SK-N-SH treated with all-trans-retinoic acid at 6 μM for 48 hours (cell line): ENCODE measurements around the gene LRRFIP1.

Source experiments
- ATAC-seq: fragments of 200-7000 bp; cut with Tn5 transposase; 3 replicates; pipeline ENCODE4 v1.9.1; 2020; ENCODE audit warnings: mild to moderate bottlenecking, moderate library complexity
- ARNTL ChIP-seq: fragments of 450-650 bp; formaldehyde crosslinking; IDR thresholded peaks from 2 replicates; pipeline ENCODE4 v1.5.0; 2020; ENCODE audit warnings: low read depth, mild to moderate bottlenecking, moderate library complexity, borderline replicate concordance
- BACH2 ChIP-seq: fragments of 250-450 bp; sonication (Bioruptor Pico); IDR thresholded peaks from 2 replicates; pipeline ENCODE4 v1.9.0; 2021; ENCODE audit warnings: mild to moderate bottlenecking, borderline replicate concordance
- CSDC2 ChIP-seq: fragments of 250-450 bp; sonication (Bioruptor Pico); IDR thresholded peaks from 2 replicates; pipeline ENCODE4 v1.5.0; 2020; ENCODE audit warnings: mild to moderate bottlenecking, moderate library complexity
- ESRRG ChIP-seq: fragments of 250-450 bp; sonication (Bioruptor Pico); IDR thresholded peaks from 2 replicates; pipeline ENCODE4 v1.6.1; 2021; ENCODE audit warnings: mild to moderate bottlenecking
- GLIS3 ChIP-seq: fragments of 250-450 bp; sonication (Bioruptor Pico); IDR thresholded peaks from 2 replicates; pipeline ENCODE4 v1.5.0; 2020; ENCODE audit warnings: mild to moderate bottlenecking, moderate library complexity
- ISL1 ChIP-seq: fragments of 250-450 bp; sonication (Bioruptor Pico); IDR thresholded peaks from 2 replicates; pipeline ENCODE4 v2.1.2; 2022; ENCODE audit warnings: mild to moderate bottlenecking, moderate library complexity
- OSR1 ChIP-seq: fragments of 250-450 bp; sonication (Bioruptor Pico); IDR thresholded peaks from 2 replicates; pipeline ENCODE4 v1.8.0; 2022; ENCODE audit warnings: moderate library complexity, mild to moderate bottlenecking, inconsistent platforms
- PPARA ChIP-seq: fragments of 250-450 bp; sonication (Bioruptor Pico); IDR thresholded peaks from 2 replicates; pipeline ENCODE4 v1.5.0; 2020; ENCODE audit warnings: mild to moderate bottlenecking, borderline replicate concordance
- RARB ChIP-seq: fragments of 250-450 bp; sonication (Bioruptor Pico); IDR thresholded peaks from 2 replicates; pipeline ENCODE4 v1.8.0; 2021; ENCODE audit warnings: mild to moderate bottlenecking, moderate library complexity
- SNAI2 ChIP-seq: fragments of 250-450 bp; sonication (Bioruptor Pico); IDR thresholded peaks from 2 replicates; pipeline ENCODE4 v1.5.0; 2020; ENCODE audit warnings: mild to moderate bottlenecking, moderate library complexity
- TCF4 ChIP-seq: fragments of 250-450 bp; sonication (Bioruptor Pico); IDR thresholded peaks from 2 replicates; pipeline ENCODE4 v1.8.0; 2021; ENCODE audit warnings: mild to moderate bottlenecking, moderate library complexity, borderline replicate concordance
- TOX ChIP-seq: fragments of 250-450 bp; sonication (Bioruptor Pico); IDR thresholded peaks from 2 replicates; pipeline ENCODE4 v1.8.0; 2021; ENCODE audit warnings: mild to moderate bottlenecking, moderate library complexity, borderline replicate concordance
- ZC3H10 ChIP-seq: fragments of 250-450 bp; sonication (Bioruptor Pico); IDR thresholded peaks from 2 replicates; pipeline ENCODE4 v1.5.1; 2021; ENCODE audit warnings: mild to moderate bottlenecking, moderate library complexity
- ZFP3 ChIP-seq: fragments of 250-450 bp; sonication (Bioruptor Pico); IDR thresholded peaks from 2 replicates; pipeline ENCODE4 v1.5.0; 2020; ENCODE audit warnings: mild to moderate bottlenecking, moderate library complexity
- ZFP30 ChIP-seq: fragments of 450-650 bp; formaldehyde crosslinking; IDR thresholded peaks from 2 replicates; pipeline ENCODE4 v1.5.0; 2022; ENCODE audit warnings: mild to moderate bottlenecking, moderate library complexity
- ZNF565 ChIP-seq: fragments of 450-650 bp; formaldehyde crosslinking; conservative IDR thresholded peaks from 2 replicates; pipeline ENCODE4 v1.5.0; 2020; ENCODE audit warnings: low read depth, mild to moderate bottlenecking, moderate library complexity
- ZNF70 ChIP-seq: fragments of 450-650 bp; formaldehyde crosslinking; IDR thresholded peaks from 2 replicates; pipeline ENCODE4 v1.5.0; 2020; ENCODE audit warnings: mild to moderate bottlenecking, moderate library complexity
- ZNF8 ChIP-seq: fragments of 450-650 bp; formaldehyde crosslinking; IDR thresholded peaks from 2 replicates; pipeline ENCODE4 v1.5.0; 2020; ENCODE audit warnings: mild to moderate bottlenecking, moderate library complexity
- TF ChIP-seq, protein P1 (sequence below): fragments of 250-450 bp; sonication (Bioruptor Pico); IDR thresholded peaks from 2 replicates; pipeline ENCODE4 v1.8.0; 2020; ENCODE audit warnings: mild to moderate bottlenecking, moderate library complexity, borderline replicate concordance
- TF ChIP-seq, protein P2 (sequence below): fragments of 250-450 bp; sonication (Bioruptor Pico); IDR thresholded peaks from 2 replicates; pipeline ENCODE4 v1.8.0; 2021; ENCODE audit warnings: low read depth, mild to moderate bottlenecking, moderate library complexity, borderline replicate concordance
- TF ChIP-seq, protein P3 (sequence below): fragments of 250-450 bp; sonication (Bioruptor Pico); IDR thresholded peaks from 2 replicates; pipeline ENCODE4 v1.5.1; 2020; ENCODE audit warnings: low read depth, mild to moderate bottlenecking, moderate library complexity
- TF ChIP-seq, protein P4 (sequence below): fragments of 250-450 bp; sonication (Bioruptor Pico); IDR thresholded peaks from 2 replicates; pipeline ENCODE4 v1.5.0; 2020; ENCODE audit warnings: mild to moderate bottlenecking, moderate library complexity

LRRFIP1 gene

DNA sequence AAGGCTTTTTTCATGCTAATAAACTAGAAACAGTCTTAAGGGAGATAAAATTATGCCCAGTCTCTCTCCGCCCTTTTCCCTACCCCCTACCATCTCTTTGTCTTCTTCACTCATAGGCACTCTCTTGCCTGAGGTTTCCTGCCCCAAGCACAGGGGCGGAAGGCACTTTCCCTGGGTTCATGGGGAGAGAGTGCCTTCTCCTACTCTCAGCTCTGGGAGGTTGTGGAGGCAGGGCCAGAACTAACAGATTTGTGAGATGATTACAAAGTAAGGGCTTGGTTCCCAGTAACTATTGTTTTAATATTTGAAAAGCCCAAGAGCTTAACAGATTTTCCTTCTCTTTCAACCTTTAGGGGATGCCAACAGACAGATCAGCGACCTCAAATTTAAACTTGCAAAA is 145.1 kb downstream of the LRRFIP1 start:
- no peak for ATAC-seq
- TF ChIP-seq OSR1 (CRISPR knock-in tag) (no peak), TCF4 (CRISPR knock-in tag) (no peak), ARNTL (no peak)

DNA sequence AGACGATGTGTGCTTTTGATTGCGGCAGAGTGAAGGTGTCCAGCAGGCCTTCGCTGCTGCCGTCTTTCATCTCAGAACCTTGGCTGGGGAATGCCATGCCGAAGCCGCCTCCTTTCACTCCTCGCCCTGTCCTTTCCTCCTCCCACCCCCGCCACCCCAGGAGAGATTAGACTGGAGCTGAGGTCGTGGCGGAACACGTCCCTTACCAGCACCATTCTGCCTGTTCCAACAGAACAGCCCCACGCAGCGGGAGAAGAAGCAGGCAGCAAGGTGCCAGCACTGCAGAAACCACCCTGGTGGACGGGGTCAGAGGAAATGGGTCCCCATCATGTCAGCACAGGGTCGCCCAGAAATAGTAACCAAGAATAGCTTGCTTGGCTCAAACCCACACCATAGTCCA is 146.4 kb downstream of the LRRFIP1 start:
- no peak for ATAC-seq
- no peak for TF ChIP-seq ZFP30
- TF ChIP-seq CSDC2 (CRISPR knock-in tag), result no peak
- TF ChIP-seq GLIS3 (CRISPR knock-in tag), result no peak
- no peak for TF ChIP-seq ZNF70 (CRISPR knock-in tag)
- TF ChIP-seq, protein P1, sequence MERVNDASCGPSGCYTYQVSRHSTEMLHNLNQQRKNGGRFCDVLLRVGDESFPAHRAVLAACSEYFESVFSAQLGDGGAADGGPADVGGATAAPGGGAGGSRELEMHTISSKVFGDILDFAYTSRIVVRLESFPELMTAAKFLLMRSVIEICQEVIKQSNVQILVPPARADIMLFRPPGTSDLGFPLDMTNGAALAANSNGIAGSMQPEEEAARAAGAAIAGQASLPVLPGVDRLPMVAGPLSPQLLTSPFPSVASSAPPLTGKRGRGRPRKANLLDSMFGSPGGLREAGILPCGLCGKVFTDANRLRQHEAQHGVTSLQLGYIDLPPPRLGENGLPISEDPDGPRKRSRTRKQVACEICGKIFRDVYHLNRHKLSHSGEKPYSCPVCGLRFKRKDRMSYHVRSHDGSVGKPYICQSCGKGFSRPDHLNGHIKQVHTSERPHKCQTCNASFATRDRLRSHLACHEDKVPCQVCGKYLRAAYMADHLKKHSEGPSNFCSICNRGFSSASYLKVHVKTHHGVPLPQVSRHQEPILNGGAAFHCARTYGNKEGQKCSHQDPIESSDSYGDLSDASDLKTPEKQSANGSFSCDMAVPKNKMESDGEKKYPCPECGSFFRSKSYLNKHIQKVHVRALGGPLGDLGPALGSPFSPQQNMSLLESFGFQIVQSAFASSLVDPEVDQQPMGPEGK (CRISPR knock-in tag), result no peak
- no peak for TF ChIP-seq BACH2 (CRISPR knock-in tag)
- no peak for TF ChIP-seq OSR1 (CRISPR knock-in tag)
- TF ChIP-seq ARNTL, result no peak
- no peak for TF ChIP-seq RARB
- TF ChIP-seq TCF4 (CRISPR knock-in tag), result no peak
- no peak for TF ChIP-seq ZC3H10
- TF ChIP-seq, protein P2, sequence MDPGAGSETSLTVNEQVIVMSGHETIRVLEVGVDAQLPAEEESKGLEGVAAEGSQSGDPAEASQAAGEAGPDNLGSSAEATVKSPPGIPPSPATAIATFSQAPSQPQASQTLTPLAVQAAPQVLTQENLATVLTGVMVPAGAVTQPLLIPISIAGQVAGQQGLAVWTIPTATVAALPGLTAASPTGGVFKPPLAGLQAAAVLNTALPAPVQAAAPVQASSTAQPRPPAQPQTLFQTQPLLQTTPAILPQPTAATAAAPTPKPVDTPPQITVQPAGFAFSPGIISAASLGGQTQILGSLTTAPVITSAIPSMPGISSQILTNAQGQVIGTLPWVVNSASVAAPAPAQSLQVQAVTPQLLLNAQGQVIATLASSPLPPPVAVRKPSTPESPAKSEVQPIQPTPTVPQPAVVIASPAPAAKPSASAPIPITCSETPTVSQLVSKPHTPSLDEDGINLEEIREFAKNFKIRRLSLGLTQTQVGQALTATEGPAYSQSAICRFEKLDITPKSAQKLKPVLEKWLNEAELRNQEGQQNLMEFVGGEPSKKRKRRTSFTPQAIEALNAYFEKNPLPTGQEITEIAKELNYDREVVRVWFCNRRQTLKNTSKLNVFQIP (CRISPR knock-in tag), result no peak
- no peak for TF ChIP-seq SNAI2
- TF ChIP-seq, protein P3, sequence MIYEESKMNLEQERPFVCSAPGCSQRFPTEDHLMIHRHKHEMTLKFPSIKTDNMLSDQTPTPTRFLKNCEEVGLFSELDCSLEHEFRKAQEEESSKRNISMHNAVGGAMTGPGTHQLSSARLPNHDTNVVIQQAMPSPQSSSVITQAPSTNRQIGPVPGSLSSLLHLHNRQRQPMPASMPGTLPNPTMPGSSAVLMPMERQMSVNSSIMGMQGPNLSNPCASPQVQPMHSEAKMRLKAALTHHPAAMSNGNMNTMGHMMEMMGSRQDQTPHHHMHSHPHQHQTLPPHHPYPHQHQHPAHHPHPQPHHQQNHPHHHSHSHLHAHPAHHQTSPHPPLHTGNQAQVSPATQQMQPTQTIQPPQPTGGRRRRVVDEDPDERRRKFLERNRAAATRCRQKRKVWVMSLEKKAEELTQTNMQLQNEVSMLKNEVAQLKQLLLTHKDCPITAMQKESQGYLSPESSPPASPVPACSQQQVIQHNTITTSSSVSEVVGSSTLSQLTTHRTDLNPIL (CRISPR knock-in tag), result no peak
- no peak for TF ChIP-seq ISL1 (CRISPR knock-in tag)
- TF ChIP-seq ZNF565, result no peak
- TF ChIP-seq ZNF8, result no peak
- no peak for TF ChIP-seq PPARA (CRISPR knock-in tag)
- TF ChIP-seq TOX (CRISPR knock-in tag), result no peak

DNA sequence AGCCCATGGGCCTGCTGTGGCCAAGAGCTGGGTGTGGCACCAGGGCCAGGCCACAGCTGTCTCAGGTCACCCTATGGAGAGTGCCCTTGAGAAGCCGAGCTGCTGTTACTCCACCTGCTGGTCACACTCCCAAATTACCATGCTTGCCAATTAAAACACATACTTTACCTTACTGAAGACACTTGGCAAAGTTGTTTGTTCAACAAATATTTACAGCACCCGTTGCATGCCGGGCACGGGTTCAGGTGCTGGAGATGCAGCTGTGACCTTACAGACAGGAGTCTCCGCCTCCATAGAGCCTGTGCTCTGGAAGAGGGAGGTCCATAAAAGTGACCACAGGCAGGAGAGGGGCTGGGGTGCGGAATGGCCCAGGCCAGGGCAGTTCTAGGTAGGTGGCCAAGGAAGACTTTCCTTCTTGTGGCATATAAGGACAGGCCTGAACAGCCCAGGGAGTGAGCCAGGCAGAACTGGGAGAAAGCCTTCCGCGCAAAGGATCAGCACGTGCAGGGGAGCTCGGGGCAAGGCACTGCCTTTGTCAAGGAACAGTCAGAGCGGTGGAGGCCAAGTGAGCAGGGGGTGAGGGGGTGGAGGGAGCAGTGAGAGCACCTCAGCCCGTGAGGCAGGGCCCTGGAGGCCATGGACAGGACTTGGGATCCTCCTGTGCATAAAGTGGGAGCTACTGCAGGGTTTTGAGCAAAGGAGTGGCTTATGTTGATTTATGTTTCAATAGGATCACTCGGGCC is 147.6 kb downstream of the LRRFIP1 start:
- ATAC-seq, result peak; percentile 92
- TF ChIP-seq TCF4 (CRISPR knock-in tag) (no peak), SNAI2 (no peak), OSR1 (CRISPR knock-in tag) (no peak), ZFP3 (no peak), ZFP30 (no peak), ZNF70 (CRISPR knock-in tag) (no peak), CSDC2 (CRISPR knock-in tag) (no peak), ZNF8 (no peak), GLIS3 (CRISPR knock-in tag) (no peak), BACH2 (CRISPR knock-in tag) (no peak), ESRRG (CRISPR knock-in tag) (no peak), RARB (no peak), TOX (CRISPR knock-in tag) (no peak), ISL1 (CRISPR knock-in tag) (no peak), ZNF565 (no peak), ARNTL (no peak)
- TF ChIP-seq, protein P1 (CRISPR knock-in tag), result no peak
- TF ChIP-seq, protein P2 (CRISPR knock-in tag), result no peak
- TF ChIP-seq, protein P4, sequence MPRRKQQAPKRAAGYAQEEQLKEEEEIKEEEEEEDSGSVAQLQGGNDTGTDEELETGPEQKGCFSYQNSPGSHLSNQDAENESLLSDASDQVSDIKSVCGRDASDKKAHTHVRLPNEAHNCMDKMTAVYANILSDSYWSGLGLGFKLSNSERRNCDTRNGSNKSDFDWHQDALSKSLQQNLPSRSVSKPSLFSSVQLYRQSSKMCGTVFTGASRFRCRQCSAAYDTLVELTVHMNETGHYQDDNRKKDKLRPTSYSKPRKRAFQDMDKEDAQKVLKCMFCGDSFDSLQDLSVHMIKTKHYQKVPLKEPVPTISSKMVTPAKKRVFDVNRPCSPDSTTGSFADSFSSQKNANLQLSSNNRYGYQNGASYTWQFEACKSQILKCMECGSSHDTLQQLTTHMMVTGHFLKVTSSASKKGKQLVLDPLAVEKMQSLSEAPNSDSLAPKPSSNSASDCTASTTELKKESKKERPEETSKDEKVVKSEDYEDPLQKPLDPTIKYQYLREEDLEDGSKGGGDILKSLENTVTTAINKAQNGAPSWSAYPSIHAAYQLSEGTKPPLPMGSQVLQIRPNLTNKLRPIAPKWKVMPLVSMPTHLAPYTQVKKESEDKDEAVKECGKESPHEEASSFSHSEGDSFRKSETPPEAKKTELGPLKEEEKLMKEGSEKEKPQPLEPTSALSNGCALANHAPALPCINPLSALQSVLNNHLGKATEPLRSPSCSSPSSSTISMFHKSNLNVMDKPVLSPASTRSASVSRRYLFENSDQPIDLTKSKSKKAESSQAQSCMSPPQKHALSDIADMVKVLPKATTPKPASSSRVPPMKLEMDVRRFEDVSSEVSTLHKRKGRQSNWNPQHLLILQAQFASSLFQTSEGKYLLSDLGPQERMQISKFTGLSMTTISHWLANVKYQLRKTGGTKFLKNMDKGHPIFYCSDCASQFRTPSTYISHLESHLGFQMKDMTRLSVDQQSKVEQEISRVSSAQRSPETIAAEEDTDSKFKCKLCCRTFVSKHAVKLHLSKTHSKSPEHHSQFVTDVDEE (CRISPR knock-in tag), result no peak
